ENCODE results near the gene DLG2. TPM values are rescaled to one million over a fixed set of nuclear protein-coding genes. Genes with fewer than 3 reads are reported as not detected.

Gene DLG2
- polyA plus RNA-seq, 2 donors: 2.6 to 6.7 TPM

GRCh38 chr11:83976086-83976485, 1651.1 kb downstream of the DLG2 start:
- no peak overlapping the region for H3K4me3 ChIP-seq (ENCODE audit: low read depth in 1 of 2, low read length in 2 of 2)
- no peak overlapping the region for H3K27ac ChIP-seq (ENCODE audit: low read depth in 2 of 2, low read length in 1 of 2)
- H3K9me3 ChIP-seq (ENCODE audit: control insufficient read depth in 2 of 2, insufficient read depth in 1 of 2, low read depth in 1 of 2, low read length in 1 of 2): no peaks in the 10 kb centered on the region
- H3K4me1 ChIP-seq (ENCODE audit: control insufficient read depth in 2 of 2, insufficient read depth in 2 of 2, low read length in 1 of 2): no peaks in the 10 kb centered on the region
- H3K36me3 ChIP-seq (ENCODE audit: control insufficient read depth in 2 of 2, insufficient read depth in 2 of 2, low read length in 1 of 2): no peaks in the 10 kb centered on the region
- no peaks in the 10 kb centered on the region for H3K27me3 ChIP-seq (ENCODE audit: control insufficient read depth in 1 of 2, insufficient read depth in 2 of 2, low read length in 2 of 2)

- WGBS, 2 donors: 97 to 100% methylated on average over 1 of the region's 1 CpG
- Histone ChIP-seq H3K9me3 (ENCODE audit: control insufficient read depth in 2 of 2, insufficient read depth in 1 of 2, low read depth in 1 of 2, low read length in 1 of 2) (no peaks in the 10 kb centered on the region), H3K27me3 (ENCODE audit: control insufficient read depth in 1 of 2, insufficient read depth in 2 of 2, low read length in 2 of 2) (no peaks in the 10 kb centered on the region), H3K27ac (ENCODE audit: low read depth in 2 of 2, low read length in 1 of 2) (no peak overlapping the region), H3K4me3 (ENCODE audit: low read depth in 1 of 2, low read length in 2 of 2) (no peak overlapping the region), H3K4me1 (ENCODE audit: control insufficient read depth in 2 of 2, insufficient read depth in 2 of 2, low read length in 1 of 2) (no peaks in the 10 kb centered on the region), H3K36me3 (ENCODE audit: control insufficient read depth in 2 of 2, insufficient read depth in 2 of 2, low read length in 1 of 2) (no peaks in the 10 kb centered on the region)
Observed at GRCh38 chr11:83972536-83972935, 1654.6 kb downstream of the DLG2 start.

- H3K27me3 ChIP-seq (ENCODE audit: control insufficient read depth in 1 of 2, insufficient read depth in 2 of 2, low read length in 2 of 2): no peaks in the 10 kb centered on the region
- H3K4me3 ChIP-seq (ENCODE audit: low read depth in 1 of 2, low read length in 2 of 2): no peak overlapping the region
- no peaks in the 10 kb centered on the region for H3K36me3 ChIP-seq (ENCODE audit: control insufficient read depth in 2 of 2, insufficient read depth in 2 of 2, low read length in 1 of 2)
- H3K27ac ChIP-seq (ENCODE audit: low read depth in 2 of 2, low read length in 1 of 2): no peak overlapping the region
- 25 to 30% methylated on average over 1 of the region's 1 CpG for WGBS, 2 donors
- no peaks in the 10 kb centered on the region for H3K4me1 ChIP-seq (ENCODE audit: control insufficient read depth in 2 of 2, insufficient read depth in 2 of 2, low read length in 1 of 2)
- no peaks in the 10 kb centered on the region for H3K9me3 ChIP-seq (ENCODE audit: control insufficient read depth in 2 of 2, insufficient read depth in 1 of 2, low read depth in 1 of 2, low read length in 1 of 2)
Observed at GRCh38 chr11:83971063-83971462, 1656.1 kb downstream of the DLG2 start.

- Histone ChIP-seq H3K27ac (ENCODE audit: low read depth in 2 of 2, low read length in 1 of 2) (no peak overlapping the region), H3K4me3 (ENCODE audit: low read depth in 1 of 2, low read length in 2 of 2) (no peak overlapping the region), H3K4me1 (ENCODE audit: control insufficient read depth in 2 of 2, insufficient read depth in 2 of 2, low read length in 1 of 2) (no peaks in the 10 kb centered on the region), H3K9me3 (ENCODE audit: control insufficient read depth in 2 of 2, insufficient read depth in 1 of 2, low read depth in 1 of 2, low read length in 1 of 2) (no peaks in the 10 kb centered on the region), H3K36me3 (ENCODE audit: control insufficient read depth in 2 of 2, insufficient read depth in 2 of 2, low read length in 1 of 2) (no peaks in the 10 kb centered on the region), H3K27me3 (ENCODE audit: control insufficient read depth in 1 of 2, insufficient read depth in 2 of 2, low read length in 2 of 2) (no peaks in the 10 kb centered on the region)
- WGBS, 2 donors: 66 to 73% methylated on average over 2 of the region's 2 CpGs
Observed at GRCh38 chr11:83970061-83970671, 1657.0 kb downstream of the DLG2 start.

- Histone ChIP-seq H3K9me3 (ENCODE audit: control insufficient read depth in 2 of 2, insufficient read depth in 1 of 2, low read depth in 1 of 2, low read length in 1 of 2) (no peaks in the 10 kb centered on the region), H3K27me3 (ENCODE audit: control insufficient read depth in 1 of 2, insufficient read depth in 2 of 2, low read length in 2 of 2) (no peaks in the 10 kb centered on the region), H3K36me3 (ENCODE audit: control insufficient read depth in 2 of 2, insufficient read depth in 2 of 2, low read length in 1 of 2) (no peaks in the 10 kb centered on the region), H3K4me1 (ENCODE audit: control insufficient read depth in 2 of 2, insufficient read depth in 2 of 2, low read length in 1 of 2) (no peaks in the 10 kb centered on the region), H3K4me3 (ENCODE audit: low read depth in 1 of 2, low read length in 2 of 2) (no peak overlapping the region), H3K27ac (ENCODE audit: low read depth in 2 of 2, low read length in 1 of 2) (no peak overlapping the region)
- WGBS, 2 donors: 50 to 52% methylated on average over 2 of the region's 2 CpGs
Observed at GRCh38 chr11:83957038-83957900, 1669.9 kb downstream of the DLG2 start.

- no peaks in the 10 kb centered on the region for H3K4me1 ChIP-seq (ENCODE audit: control insufficient read depth in 2 of 2, insufficient read depth in 2 of 2, low read length in 1 of 2)
- no peaks in the 10 kb centered on the region for H3K27me3 ChIP-seq (ENCODE audit: control insufficient read depth in 1 of 2, insufficient read depth in 2 of 2, low read length in 2 of 2)
- H3K9me3 ChIP-seq (ENCODE audit: control insufficient read depth in 2 of 2, insufficient read depth in 1 of 2, low read depth in 1 of 2, low read length in 1 of 2): no peaks in the 10 kb centered on the region
- no peak overlapping the region for H3K27ac ChIP-seq (ENCODE audit: low read depth in 2 of 2, low read length in 1 of 2)
- no peaks in the 10 kb centered on the region for H3K36me3 ChIP-seq (ENCODE audit: control insufficient read depth in 2 of 2, insufficient read depth in 2 of 2, low read length in 1 of 2)
- H3K4me3 ChIP-seq (ENCODE audit: low read depth in 1 of 2, low read length in 2 of 2): no peak overlapping the region
- WGBS, 2 donors: 86 to 88% methylated on average over 10 of the region's 10 CpGs
Observed at GRCh38 chr11:83956119-83956697, 1670.9 kb downstream of the DLG2 start.

GRCh38 chr11:83954780-83955179, 1672.4 kb downstream of the DLG2 start:
- Histone ChIP-seq H3K36me3 (ENCODE audit: control insufficient read depth in 2 of 2, insufficient read depth in 2 of 2, low read length in 1 of 2) (no peaks in the 10 kb centered on the region), H3K27ac (ENCODE audit: low read depth in 2 of 2, low read length in 1 of 2) (no peak overlapping the region), H3K9me3 (ENCODE audit: control insufficient read depth in 2 of 2, insufficient read depth in 1 of 2, low read depth in 1 of 2, low read length in 1 of 2) (no peaks in the 10 kb centered on the region), H3K4me1 (ENCODE audit: control insufficient read depth in 2 of 2, insufficient read depth in 2 of 2, low read length in 1 of 2) (no peaks in the 10 kb centered on the region), H3K27me3 (ENCODE audit: control insufficient read depth in 1 of 2, insufficient read depth in 2 of 2, low read length in 2 of 2) (no peaks in the 10 kb centered on the region), H3K4me3 (ENCODE audit: low read depth in 1 of 2, low read length in 2 of 2) (no peak overlapping the region)
- 62 to 69% methylated on average over 4 of the region's 4 CpGs for WGBS, 2 donors

- Histone ChIP-seq H3K4me3 (ENCODE audit: low read depth in 1 of 2, low read length in 2 of 2) (no peak overlapping the region), H3K4me1 (ENCODE audit: control insufficient read depth in 2 of 2, insufficient read depth in 2 of 2, low read length in 1 of 2) (no peaks in the 10 kb centered on the region), H3K27me3 (ENCODE audit: control insufficient read depth in 1 of 2, insufficient read depth in 2 of 2, low read length in 2 of 2) (no peaks in the 10 kb centered on the region), H3K9me3 (ENCODE audit: control insufficient read depth in 2 of 2, insufficient read depth in 1 of 2, low read depth in 1 of 2, low read length in 1 of 2) (no peaks in the 10 kb centered on the region), H3K36me3 (ENCODE audit: control insufficient read depth in 2 of 2, insufficient read depth in 2 of 2, low read length in 1 of 2) (no peaks in the 10 kb centered on the region), H3K27ac (ENCODE audit: low read depth in 2 of 2, low read length in 1 of 2) (no peak overlapping the region)
- 26 to 28% methylated on average over 1 of the region's 1 CpG for WGBS, 2 donors
Observed at GRCh38 chr11:83951521-83951920, 1675.6 kb downstream of the DLG2 start.

- Histone ChIP-seq H3K27ac (ENCODE audit: low read depth in 2 of 2, low read length in 1 of 2) (no peak overlapping the region), H3K36me3 (ENCODE audit: control insufficient read depth in 2 of 2, insufficient read depth in 2 of 2, low read length in 1 of 2) (no peaks in the 10 kb centered on the region), H3K9me3 (ENCODE audit: control insufficient read depth in 2 of 2, insufficient read depth in 1 of 2, low read depth in 1 of 2, low read length in 1 of 2) (no peaks in the 10 kb centered on the region), H3K4me3 (ENCODE audit: low read depth in 1 of 2, low read length in 2 of 2) (no peak overlapping the region), H3K4me1 (ENCODE audit: control insufficient read depth in 2 of 2, insufficient read depth in 2 of 2, low read length in 1 of 2) (no peaks in the 10 kb centered on the region), H3K27me3 (ENCODE audit: control insufficient read depth in 1 of 2, insufficient read depth in 2 of 2, low read length in 2 of 2) (no peaks in the 10 kb centered on the region)
Observed at GRCh38 chr11:83948200-83948599, 1678.9 kb downstream of the DLG2 start.
